GM13977 (cell line): Measurements from ENCODE around the gene CHM.

Experiments
- DNase-seq: peaks from one replicate; pipeline ENCODE4 v3.0.0; 2012; ENCODE audit warnings: low spot score
- in situ Hi-C: fragments of 300-500 bp; cut with MboI; formaldehyde crosslinking; loops from one replicate; pipeline ENCODE4 v1.12.0; 2022; ENCODE audit warnings: low sequenced_read_pairs, low pct_unique_long_range_greater_than_20kb, mixed read lengths, inconsistent platforms; ENCODE audit not compliant: unreplicated experiment
- TF ChIP-seq, protein P1 (sequence below): IDR thresholded peaks from 2 replicates; pipeline ENCODE4 v1.5.1; 2012; ENCODE audit warnings: mild to moderate bottlenecking, control low read depth; ENCODE audit not compliant: insufficient read depth; ENCODE audit errors: extremely low read depth, missing control alignments

CHM gene

DNA sequence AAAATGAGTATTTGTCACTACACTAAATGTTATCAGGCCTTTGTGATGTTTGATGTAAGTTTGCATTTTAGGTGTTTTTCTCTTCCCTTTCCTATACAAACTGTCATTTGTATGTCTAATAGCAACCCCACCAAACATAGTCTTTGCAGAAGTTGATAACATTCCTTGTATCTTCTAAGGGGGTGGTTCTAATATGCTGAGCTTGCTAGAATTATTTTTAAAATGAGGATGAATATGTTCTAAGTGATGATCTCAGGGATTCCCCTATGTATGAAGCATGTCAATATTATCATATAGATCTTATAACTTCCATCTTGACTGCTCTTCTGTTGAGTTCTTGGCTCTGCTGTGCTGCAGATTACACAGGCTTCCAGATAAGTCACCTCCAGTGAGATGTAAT, 3.1 kb downstream of the CHM start:
- no peak for DNase-seq
- TF ChIP-seq, protein P1, sequence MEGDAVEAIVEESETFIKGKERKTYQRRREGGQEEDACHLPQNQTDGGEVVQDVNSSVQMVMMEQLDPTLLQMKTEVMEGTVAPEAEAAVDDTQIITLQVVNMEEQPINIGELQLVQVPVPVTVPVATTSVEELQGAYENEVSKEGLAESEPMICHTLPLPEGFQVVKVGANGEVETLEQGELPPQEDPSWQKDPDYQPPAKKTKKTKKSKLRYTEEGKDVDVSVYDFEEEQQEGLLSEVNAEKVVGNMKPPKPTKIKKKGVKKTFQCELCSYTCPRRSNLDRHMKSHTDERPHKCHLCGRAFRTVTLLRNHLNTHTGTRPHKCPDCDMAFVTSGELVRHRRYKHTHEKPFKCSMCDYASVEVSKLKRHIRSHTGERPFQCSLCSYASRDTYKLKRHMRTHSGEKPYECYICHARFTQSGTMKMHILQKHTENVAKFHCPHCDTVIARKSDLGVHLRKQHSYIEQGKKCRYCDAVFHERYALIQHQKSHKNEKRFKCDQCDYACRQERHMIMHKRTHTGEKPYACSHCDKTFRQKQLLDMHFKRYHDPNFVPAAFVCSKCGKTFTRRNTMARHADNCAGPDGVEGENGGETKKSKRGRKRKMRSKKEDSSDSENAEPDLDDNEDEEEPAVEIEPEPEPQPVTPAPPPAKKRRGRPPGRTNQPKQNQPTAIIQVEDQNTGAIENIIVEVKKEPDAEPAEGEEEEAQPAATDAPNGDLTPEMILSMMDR, result no peak
- in situ Hi-C loops, result no loop called here

DNA sequence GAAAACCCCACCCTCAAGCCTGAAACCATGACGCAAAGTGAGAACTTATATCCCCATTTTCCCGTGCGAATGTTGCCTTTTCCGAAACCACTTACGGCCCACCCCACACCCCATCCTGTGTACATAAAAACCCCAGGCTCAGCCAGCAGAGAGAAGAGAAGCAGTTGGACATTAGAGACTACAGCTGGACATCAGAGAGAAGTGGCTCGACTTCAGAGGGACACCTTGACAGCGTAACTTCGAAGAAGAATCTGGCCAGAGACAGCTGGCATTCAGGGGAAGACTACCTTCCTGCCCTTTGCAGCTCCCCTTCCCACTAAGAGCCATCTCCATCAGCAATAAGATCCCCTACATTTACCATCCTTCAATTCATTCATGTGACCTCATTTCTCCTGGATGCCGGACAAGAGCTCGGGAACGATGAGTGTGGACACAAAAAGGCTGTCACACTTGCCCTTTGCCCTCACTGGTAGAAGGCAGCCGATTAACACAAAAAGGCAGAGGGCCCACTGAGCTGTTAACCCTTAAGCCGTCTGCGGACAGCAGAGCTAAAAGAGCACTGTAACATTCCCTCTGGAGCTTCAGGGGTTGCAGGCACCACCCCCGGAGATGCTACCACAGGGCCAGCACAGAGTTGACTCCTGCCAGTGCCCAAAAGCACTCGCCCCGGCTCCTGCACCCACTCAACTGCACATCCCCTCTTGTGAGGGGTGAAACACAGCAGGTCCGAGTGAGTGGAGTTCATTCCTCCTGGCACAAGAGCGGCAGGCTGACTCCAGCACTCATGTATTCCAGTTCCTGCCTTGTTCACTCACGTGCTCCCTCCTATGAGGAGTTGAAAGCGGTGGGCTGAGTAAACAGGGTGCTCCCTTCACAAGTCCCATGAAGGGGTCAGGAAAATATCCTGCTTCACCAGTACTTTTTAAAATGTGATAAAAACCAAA, 7.5 kb downstream of the CHM start:
- no peak for DNase-seq
- in situ Hi-C loops, result no loop called here
- TF ChIP-seq, protein P1, result no peak

- DNase-seq, result no peak
- in situ Hi-C loops, result no loop called here
- TF ChIP-seq, protein P1, result no peak
These were observed 14.0 kb downstream of the CHM start for GRCh38 chrX:86033385-86033784.

DNA sequence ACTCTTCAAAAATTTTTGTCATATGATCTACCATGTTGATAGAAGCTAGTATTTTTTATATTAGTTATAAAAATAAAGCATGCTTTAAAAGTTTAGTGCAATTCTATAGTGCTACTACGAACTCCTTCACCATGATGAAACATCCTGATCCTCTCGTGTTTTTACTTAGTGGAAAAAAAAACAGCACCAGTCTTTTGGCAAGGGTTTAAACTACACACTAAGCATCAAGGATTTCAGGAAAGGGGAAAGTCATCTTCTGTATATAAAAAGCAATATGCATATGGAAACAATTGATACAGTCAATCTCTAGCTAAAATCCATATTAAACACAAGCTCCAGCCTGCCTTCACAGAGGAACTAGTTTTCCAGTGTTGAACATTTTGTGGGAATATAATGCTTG, 18.7 kb downstream of the CHM start:
- no peak for DNase-seq
- TF ChIP-seq, protein P1, result no peak
- in situ Hi-C loops, result no loop called here

DNA sequence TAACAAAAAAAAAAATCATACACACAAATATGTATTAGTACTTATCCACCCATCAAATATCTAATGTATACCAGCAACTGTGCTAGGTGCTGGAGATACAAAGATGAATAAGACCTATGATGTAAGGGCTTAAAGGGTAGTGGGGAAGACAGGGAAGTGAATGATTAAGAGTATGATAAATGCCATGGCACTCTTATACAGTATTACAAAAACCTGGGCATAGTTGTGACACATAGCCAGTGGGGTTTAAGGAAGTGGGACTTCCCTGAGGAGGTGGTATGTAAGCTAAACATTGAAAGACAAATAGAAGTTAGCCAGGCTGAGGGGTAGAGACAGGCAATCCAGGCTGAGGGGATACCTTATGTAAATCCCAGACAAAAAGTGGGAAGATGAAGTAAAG, 23.5 kb downstream of the CHM start:
- in situ Hi-C loops, result no loop called here
- TF ChIP-seq, protein P1, result no peak
- no peak for DNase-seq

- TF ChIP-seq, protein P1, result no peak
- in situ Hi-C loops, result no loop called here
- DNase-seq, result no peak
These were observed 25.6 kb downstream of the CHM start for GRCh38 chrX:86021652-86022289.
